ENCODE measurements around the gene PTBP3.
"Not testable (repeated sequence)": the region's sequence is repeated elsewhere in the genome, so short reads cannot be mapped to it uniquely, and the experiment has no call there.

PTBP3 gene, protein sequence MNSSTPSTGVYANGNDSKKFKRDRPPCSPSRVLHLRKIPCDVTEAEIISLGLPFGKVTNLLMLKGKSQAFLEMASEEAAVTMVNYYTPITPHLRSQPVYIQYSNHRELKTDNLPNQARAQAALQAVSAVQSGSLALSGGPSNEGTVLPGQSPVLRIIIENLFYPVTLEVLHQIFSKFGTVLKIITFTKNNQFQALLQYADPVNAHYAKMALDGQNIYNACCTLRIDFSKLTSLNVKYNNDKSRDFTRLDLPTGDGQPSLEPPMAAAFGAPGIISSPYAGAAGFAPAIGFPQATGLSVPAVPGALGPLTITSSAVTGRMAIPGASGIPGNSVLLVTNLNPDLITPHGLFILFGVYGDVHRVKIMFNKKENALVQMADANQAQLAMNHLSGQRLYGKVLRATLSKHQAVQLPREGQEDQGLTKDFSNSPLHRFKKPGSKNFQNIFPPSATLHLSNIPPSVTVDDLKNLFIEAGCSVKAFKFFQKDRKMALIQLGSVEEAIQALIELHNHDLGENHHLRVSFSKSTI

GRCh38 chr9:112332977-112333638, at the start of gene PTBP3:
Gene PTBP3 (minus strand): TSS chr9:112333619. CDS start chr9:112297865, 35,754 bp downstream.
- peak; percentile 94 for DNase-seq

GRCh38 chr9:112382501-112383364, 49.3 kb upstream of the PTBP3 start:
- DNase-seq, result no peak

DNA sequence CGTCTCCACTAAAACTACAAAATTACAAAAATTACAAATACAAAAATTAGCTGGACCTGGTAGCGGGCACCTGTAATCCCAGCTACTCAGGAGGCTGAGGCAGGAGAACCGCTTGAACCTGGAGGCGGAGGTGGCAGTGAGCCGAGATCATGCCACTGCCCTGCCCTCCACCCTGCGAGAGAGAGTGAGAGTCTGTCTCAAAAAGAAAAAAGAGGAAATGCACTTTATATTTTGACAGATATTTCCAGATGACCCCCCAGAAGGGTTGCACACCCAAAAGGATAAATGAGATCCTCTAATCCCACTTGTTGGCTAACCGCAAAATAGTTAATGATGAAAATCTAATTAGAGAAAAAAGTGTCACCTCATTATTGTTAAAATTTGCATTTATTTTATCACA, 48.6 kb upstream of the PTBP3 start:
- no peak for DNase-seq

DNA sequence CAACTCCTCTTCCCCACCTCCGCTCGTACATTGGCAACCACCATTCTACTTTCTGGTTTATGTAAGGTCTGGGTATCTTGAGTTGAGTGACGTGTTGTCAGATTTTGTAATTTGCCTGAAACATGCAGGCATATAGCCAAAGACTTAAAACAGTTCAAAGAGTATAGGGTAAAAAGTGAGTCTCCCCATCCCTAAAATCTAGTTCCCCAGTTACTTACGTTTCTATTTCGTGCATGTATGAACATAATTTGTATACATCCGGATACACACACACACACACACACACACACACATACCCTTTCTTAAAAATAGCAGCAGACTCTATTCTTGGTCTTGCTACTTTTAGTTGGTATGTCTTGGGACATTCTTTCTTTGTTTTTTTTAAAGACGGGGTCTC, 47.4 kb upstream of the PTBP3 start:
- no peak for DNase-seq

GRCh38 chr9:112380102-112380824, 46.8 kb upstream of the PTBP3 start, which contains the start of gene HSDL2:
Gene HSDL2 (plus strand): TSS chr9:112380108. CDS start chr9:112380164, 56 bp downstream.
- peak; percentile 17 for DNase-seq

- peak; percentile 99 for DNase-seq
Observed at GRCh38 chr9:112379177-112380101, 46.0 kb upstream of the PTBP3 start.

DNA sequence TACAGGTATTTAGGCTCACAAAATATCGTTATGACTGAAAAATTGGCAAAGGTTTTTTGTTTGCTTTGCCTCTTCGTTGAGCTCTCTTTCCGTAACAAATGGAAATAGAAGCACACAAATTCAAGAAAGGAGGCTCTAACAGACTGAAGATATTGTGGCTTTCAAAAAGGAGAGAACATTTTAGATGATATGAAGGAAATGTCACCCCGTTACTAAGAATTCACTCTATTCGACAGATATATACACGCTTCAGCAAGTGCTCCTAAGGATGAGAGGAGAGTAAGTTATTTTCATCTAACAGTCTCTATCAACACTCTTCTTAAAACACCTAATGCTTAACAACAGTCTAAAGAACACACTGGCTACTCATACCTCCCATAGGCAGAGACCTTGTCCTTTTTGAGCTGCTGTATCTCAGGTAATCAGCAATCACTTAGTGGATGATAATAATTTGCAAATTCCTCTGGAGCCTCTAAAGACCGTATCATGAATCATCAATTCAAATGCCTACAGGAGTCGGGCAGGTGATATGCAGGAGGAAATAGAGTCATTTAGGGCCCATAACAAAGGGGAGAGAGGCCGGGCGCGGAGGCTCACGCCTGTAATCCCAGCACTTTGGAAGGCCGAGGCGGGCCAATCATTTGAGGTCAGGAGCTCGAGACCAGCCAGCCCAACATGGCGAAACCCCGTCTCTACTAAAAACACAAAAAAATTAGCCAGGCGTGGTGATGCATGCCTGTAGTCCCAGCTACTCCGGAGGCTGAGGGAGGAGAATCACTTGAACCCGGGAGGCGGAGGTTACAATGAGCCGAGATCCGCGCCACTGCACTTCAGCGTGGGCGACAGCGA, 45.1 kb upstream of the PTBP3 start:
- peak; percentile 58 for DNase-seq

- DNase-seq, result no peak
Observed at GRCh38 chr9:112377684-112378327, 44.4 kb upstream of the PTBP3 start.

DNA sequence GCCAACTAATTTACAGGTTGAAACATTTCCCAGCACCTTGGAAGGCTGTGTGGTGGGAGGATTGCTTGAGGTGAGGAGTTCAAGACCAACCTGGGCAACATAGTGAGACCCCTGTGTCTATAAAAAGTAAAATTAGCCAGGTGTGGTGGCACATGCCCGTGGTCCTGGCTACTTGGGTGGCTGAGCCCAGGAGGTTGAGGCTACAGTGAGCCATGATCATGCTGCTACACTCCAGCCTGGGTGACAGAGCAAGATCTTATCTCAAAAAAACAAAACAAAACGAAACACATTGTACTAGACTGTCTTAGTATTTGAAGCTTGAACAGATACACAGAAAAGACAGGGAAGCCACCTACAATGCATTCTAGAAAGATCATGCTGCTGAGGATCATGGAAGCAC, 43.7 kb upstream of the PTBP3 start:
- no peak for DNase-seq

DNA sequence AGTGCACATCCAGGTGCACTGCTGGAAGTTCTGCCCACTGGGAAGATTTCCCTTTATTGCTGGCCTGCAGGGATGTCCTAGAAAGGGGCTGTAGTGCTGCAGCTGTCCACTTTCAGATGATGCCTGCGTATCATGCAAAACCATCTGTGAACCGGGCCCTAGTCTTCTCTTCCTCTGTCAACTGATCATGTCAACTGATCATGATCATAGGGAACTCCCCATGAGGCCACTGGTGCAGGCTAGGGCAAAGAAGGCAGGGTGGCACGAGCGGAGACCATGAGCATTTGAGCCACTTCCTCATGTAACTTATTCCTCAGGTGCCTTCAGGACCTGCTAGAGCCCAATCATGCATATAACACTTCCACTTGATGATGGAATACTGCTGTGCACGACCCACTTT, 41.9 kb upstream of the PTBP3 start:
- no peak for DNase-seq

- not testable (repeated sequence) for DNase-seq
Observed at GRCh38 chr9:112374232-112374631, 40.8 kb upstream of the PTBP3 start.

GRCh38 chr9:112373666-112374065, 40.2 kb upstream of the PTBP3 start:
- DNase-seq, result not testable (repeated sequence)

DNA sequence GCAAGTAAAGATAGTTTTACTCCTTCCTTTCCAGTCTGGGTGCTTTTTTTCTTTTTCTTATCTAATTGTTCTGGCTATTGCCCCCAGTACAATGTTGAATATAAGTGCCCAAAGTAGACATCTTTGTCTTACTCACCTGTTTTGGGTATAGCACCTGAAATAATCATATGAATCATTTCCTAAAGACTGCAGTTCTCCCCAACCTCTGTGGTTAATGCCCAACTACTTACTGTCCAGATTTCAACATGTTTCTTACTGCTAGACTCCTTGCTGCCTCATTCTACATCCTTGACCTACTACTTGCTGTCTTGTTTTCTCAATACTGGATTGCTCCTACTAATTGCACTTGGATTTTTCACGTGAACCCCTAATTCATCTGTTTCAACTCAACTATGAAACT, 37.6 kb upstream of the PTBP3 start:
- no peak for DNase-seq

- DNase-seq, result no peak
Observed at GRCh38 chr9:112369817-112370216, 36.4 kb upstream of the PTBP3 start.

- no peak for DNase-seq
Observed at GRCh38 chr9:112367465-112367864, 34.0 kb upstream of the PTBP3 start.

GRCh38 chr9:112366591-112366990, 33.2 kb upstream of the PTBP3 start:
- DNase-seq, result no peak

GRCh38 chr9:112365257-112365656, 31.8 kb upstream of the PTBP3 start:
- not testable (repeated sequence) for DNase-seq

DNA sequence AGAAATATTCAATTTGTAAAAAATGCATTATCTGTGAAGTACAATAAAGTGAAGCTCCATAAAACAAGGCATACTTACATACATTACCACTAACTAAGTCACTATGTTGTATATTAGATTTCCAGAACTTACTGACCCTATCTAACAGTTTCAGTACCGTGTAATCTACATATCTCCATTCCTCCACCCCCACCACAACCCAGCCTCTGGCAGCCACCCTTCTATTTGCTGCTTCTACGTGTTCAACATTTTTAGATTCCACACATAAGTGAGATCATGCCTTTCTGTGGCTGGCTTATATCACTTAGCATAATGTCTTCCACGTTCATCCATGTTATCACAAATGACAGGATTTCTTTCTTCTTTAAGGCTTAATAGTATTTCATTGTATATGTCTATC, 31.3 kb upstream of the PTBP3 start:
- DNase-seq, result no peak

DNA sequence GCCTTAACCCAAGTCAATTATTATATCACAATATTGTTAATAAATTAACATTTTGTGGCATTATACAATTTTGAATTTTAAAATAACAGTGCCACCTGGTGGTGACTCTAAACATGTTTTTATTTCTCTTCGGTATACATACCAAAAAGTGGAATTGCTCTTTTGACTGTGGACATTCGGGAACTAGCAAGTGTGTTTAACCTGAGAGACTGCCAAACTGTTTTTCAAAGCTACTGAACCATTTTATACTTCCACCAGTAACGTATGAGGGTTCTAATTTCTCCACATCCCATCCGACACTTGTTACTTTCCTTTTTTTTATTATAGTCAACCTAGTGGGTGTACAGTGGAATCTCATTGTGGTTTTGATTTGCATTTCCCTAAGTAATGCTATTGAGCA, 28.2 kb upstream of the PTBP3 start:
- no peak for DNase-seq
